ENCODE data around the gene TOMM70.

DNA sequence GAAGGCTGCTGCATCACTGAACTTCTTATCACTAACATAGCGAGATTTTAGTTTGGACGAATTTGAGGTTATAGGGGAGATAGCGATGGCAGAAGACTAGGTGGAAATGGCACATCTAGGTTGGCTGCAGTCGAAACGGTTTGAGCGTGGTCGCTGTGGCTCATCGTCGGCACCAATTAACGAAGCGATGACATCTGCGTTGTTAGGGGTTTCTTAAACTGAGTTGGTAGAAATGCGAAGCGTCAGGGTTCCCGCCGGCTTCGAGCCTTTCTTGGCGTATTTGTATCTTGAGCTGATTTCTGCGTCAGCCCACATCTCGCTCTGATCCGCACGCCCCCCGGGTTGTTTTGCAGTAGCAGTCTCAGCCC is 769 bp upstream of the TOMM70 start:
- TF ChIP-seq, protein P1, sequence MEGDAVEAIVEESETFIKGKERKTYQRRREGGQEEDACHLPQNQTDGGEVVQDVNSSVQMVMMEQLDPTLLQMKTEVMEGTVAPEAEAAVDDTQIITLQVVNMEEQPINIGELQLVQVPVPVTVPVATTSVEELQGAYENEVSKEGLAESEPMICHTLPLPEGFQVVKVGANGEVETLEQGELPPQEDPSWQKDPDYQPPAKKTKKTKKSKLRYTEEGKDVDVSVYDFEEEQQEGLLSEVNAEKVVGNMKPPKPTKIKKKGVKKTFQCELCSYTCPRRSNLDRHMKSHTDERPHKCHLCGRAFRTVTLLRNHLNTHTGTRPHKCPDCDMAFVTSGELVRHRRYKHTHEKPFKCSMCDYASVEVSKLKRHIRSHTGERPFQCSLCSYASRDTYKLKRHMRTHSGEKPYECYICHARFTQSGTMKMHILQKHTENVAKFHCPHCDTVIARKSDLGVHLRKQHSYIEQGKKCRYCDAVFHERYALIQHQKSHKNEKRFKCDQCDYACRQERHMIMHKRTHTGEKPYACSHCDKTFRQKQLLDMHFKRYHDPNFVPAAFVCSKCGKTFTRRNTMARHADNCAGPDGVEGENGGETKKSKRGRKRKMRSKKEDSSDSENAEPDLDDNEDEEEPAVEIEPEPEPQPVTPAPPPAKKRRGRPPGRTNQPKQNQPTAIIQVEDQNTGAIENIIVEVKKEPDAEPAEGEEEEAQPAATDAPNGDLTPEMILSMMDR (IDR thresholded peaks at IDR 0.05): no peak
- no peak for TF ChIP-seq POLR2A (IDR thresholded peaks at IDR 0.05)
